Stimulated activated CD4-positive, alpha-beta T cell treated with anti-CD3 and anti-CD28 coated beads, Interleukin-2, amount 100 ng/mL, for 48 hours (primary cell): ENCODE data around the gene SNAP25.

Source experiments
- DNase-seq, 2 donors: peaks; one replicate each; pipeline ENCODE4 v3.0.0-alpha.2; 2020

The SNAP25 gene

GRCh38 chr20:10264166-10264558 lies 45.5 kb downstream of the SNAP25 start:
- DNase-seq, result no peak

GRCh38 chr20:10268636-10269035 lies 50.0 kb downstream of the SNAP25 start:
- no peak for DNase-seq

DNA sequence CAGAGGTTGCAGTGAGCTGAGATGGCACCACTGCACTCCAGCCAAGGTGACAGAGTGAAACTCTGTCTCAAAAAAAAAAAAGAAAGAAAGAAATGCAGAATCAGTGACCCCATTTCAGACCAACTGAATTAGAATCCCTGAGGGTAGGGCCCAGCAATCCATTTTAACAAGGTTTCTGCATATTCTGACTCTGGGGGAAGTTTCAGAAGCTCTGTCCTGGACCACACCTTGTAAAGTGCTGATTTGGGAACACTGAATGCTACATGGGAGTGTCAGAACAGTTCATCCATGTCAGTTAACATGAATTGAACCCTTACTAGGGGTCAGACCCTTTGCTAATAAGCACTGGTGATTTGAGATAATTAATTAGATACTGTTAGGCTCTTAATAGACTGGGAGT lies 52.0 kb downstream of the SNAP25 start:
- DNase-seq, result no peak

- DNase-seq, result no peak
These were observed 53.0 kb downstream of the SNAP25 start for GRCh38 chr20:10271494-10272219.

GRCh38 chr20:10276878-10277580 lies 58.4 kb downstream of the SNAP25 start:
- no peak for DNase-seq

- no peak for DNase-seq
These were observed 59.0 kb downstream of the SNAP25 start for GRCh38 chr20:10277616-10278015.

GRCh38 chr20:10278412-10278811 lies 59.8 kb downstream of the SNAP25 start:
- DNase-seq, result no peak

- DNase-seq, result no peak
These were observed 61.6 kb downstream of the SNAP25 start for GRCh38 chr20:10280018-10280908.

- DNase-seq, result no peak
These were observed 63.3 kb downstream of the SNAP25 start for GRCh38 chr20:10281911-10282310.

GRCh38 chr20:10282979-10283456 lies 64.4 kb downstream of the SNAP25 start:
- no peak for DNase-seq

DNA sequence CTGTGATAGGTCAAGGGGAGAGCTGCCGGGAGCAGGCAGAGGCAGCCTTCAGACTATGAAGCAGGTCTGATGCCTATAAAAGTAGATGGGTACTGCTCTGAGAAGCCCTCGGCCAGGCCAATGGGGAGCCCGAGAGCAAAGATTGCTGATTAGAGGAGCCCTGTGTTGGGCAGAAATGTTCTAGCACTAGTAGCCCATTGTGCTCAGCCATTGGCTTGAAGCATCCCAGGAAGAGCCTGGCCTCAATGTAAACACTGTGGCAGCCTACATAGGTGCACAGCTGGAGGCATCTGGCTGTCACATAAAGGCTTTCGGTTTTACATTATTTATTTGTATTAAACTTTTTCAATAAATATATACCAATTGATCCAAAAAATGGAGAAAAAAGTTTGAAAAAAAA lies 67.7 kb downstream of the SNAP25 start:
- DNase-seq, result no peak

DNA sequence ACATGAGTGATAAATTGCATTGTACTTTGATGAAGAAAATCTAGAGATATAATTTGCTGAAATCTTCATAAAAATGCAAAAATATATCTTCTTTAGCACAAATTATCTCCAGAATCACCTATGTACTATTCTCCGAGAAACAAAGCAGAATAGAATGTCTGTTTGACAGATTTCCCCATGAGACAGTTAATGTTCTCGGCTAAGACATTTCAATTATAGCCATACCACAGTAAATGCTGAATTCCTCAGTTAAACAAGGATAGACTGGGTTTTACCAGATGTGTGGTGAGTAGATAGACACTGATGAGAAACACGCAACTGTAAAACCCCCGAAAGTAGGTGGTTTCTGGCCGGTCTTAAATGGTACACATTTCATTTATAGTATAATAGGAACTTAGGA lies 69.8 kb downstream of the SNAP25 start:
- no peak for DNase-seq

GRCh38 chr20:10288954-10289646 lies 70.5 kb downstream of the SNAP25 start:
- DNase-seq, result no peak

DNA sequence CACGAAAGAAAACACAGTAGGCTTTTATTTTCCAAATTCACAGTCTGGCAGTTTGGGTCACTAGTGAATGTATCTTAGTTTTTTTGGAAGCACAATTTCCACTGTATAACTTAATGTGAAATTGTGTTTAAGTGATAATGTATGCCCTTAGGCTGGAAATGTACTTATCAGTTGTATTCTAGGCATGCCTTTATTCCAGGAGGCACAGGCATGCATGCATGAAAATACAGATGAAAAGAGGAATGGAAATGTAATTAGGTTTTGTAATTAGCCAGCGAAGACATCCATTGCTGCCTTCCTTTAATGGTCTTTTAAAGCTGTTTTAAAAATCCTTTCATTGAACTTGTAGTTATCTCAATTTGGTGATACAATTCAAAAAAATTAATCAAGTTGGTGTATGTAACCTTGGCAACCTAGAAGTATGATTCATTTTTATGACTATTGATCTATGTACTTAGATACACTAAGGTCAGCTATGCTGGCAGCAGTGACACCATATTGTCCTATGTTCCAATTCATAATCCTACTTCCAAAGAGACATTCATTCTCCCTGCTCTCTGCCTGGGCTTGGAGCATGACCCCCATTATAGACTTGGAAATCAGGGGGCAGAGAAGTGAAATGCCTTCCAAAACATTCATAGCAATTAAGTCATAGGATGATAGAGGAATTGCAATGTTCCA lies 73.1 kb downstream of the SNAP25 start:
- DNase-seq, result no peak

DNA sequence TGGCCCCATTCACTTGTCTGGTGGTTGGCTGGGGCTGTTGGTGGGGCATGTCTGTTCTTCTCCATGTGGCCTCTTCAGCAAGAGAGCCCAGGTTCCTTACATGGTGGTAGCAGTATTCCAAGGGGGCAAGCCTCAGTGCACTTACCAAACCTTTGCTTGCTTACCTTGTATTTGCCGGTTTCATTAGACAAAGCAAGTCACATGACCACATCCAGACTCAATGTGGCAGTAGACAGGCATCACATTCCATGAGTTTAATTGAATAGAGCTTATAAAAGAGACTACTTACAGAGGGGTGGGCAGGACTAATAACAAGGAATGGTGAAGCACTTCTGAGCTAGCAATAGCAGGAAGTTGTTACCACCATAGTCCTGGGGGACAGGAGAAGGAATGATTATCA lies 78.6 kb downstream of the SNAP25 start:
- no peak for DNase-seq

DNA sequence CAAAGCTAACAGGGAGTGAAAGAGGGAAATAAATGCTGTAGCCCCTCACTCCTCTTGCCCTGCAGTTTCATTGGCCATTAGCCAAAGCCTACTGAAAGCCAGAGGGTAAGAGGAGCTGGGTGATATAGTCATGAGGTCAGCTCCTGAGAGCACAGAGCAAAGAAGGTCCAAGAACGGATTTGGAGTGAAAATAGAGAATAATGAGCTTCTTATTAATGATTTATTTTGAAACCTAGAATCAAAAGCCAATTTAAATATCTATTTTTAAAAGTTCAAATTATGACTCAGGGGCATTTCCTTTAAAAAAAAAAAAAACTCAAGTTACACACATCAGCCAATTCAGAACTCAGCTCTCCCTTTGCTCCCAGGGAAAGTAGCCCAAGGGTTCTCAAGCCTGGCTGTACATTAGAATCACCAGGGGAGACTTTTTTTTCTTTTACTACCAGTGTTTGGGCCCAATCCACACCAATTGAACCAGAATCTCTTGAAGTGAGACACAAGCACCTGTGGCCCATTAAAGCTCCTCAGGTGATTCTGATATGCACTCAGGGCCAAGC lies 79.1 kb downstream of the SNAP25 start:
- DNase-seq, result no peak

- no peak for DNase-seq
These were observed 82.2 kb downstream of the SNAP25 start for GRCh38 chr20:10300582-10301446.

GRCh38 chr20:10303852-10304251 lies 85.2 kb downstream of the SNAP25 start:
- no peak for DNase-seq

DNA sequence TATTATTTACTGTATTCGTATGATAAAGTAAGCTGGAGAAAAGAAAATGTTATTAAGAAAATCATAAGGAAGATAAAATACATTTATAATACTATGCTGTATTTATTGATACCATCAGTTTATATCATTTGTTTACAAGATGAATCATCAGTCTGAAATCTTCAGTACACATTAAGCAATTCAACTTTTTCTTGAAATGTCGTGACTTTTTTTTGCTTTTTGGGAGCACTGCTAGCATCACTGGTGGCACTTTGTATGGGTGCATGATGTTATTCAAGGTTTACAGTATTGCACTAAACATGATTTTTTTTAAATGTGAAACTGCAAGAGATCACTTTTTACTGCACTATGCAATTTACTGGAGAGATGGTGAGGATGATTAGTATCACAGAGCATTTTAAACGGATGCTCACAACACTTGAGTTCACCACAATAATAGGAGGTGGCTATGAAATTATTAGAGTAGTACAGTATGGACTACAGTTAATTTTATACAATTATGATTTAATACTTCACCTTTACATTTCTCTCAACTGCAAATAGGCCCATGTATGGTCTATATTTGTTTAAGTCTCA lies 85.9 kb downstream of the SNAP25 start:
- DNase-seq, result no peak
